DMS53 (cell line): ENCODE results near the gene STAT4.
"Not testable (repeated sequence)": the region's sequence is repeated elsewhere in the genome, so short reads cannot be mapped to it uniquely, and the experiment has no call there.

Experiments
- DNase-seq: peaks from one replicate; lab custom pipeline; 2025; lab: John Stamatoyannopoulos, UW

STAT4 gene

DNA sequence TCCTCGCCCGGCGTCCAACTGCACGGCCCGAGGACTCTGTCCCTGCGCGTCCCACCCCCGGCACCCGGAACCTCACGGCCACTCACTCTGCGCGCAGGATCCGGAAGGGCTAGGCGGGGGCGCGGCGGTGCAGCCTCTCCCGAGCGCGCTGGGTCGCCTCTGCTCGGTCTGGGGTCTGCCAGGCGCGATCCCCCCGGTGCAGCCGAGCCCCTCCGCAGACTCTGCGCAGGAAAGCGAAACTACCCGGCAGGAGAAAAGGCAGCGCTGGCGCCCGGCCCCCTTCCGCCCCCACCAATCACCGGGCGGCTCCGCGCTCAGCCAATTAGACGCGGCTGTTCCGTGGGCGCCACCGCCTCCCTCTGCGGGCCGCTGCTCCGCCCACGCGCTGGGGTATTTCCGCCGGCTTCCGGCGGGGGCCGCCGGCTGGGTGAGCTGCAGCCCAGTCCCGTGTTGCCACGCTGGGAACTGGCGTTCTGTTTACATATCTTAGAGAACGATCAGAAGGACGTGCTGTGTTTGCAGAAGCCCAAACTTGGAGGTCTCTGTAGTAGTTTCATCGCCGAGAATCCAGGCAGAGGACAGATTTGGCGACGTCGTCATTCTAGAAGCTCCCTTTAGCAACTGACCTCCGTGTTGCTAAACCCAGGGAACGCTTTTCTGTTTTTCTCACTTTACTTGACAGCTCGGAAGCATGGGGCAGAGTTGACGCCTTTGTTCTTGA lies 136.7 kb downstream of the STAT4 start, which contains the start of gene STAT1:
STAT1 (minus strand) TSS at position 240 of the 721 bp plus-strand sequence. CDS start 4,168 bp downstream, outside the sequence.
- peak; percentile 96 for DNase-seq

DNA sequence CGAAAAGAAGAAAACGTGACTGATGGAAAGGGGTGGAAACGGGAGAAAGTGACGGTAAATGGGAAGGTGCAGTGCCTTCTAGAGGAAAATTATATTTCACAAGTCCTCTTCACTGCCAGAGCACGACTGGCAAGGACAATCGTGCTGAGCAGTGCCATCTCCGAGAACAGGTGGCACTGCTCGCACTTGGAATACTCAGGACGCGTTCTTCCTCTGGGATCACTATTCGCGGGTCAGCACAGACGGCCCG lies 137.2 kb downstream of the STAT4 start:
- DNase-seq: no peak

DNA sequence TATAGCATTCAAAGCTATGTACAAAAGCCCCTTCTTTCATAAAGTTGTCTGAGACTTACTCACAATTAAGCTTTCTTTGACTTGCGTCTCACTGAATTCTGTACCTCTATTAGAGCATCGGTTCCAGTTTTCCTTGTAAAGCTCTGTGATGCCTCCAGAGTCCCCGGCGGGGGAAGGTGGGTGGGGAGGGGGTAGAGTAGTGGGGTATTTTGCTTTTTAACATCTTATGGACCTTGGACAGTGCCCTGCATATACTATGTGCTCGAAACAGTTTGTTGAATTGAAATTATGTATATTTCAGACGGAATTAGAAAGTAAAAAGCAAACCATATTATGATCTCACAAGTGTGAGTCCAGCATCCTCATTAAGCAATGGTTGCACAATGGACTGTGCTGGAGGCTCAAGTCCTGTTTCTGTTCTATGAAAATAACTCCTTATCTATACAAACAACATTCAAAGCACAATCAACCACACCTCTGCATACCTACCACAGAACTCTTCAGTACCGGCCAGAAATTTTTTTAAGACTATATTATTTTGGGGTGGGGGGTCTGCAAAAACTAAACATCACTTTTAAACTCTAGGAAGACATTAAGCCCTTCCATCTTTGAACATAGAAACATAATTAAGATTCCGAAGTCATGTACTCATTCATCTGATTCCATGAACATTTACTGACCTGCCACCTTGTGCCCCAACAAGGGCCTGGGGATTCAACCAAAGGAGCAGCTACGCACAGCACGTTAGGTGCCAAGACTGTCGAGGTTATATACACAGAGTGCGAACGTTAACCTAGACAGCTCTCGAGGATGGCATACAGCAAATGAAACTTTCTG lies 137.7 kb downstream of the STAT4 start:
- DNase-seq: peak; percentile 10

DNA sequence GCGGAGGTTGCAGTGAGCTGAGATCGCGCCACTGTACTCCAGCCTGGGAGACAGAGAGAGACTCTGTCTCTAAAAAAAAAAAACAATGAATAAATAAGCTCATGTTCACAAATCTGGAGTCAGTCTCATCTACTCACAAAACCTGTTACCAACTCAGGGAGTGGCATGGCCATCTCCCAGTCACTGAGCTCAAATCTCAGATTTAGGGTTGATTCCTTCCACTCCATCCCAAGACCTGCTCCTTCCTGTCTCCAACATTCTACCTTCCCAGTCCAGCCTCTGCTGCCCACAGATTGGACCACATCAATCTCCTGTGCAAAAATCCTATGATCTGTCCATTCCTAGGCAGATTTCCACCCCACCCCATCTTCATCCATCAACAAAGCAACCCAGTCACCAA lies 138.4 kb downstream of the STAT4 start:
- DNase-seq: no peak

DNA sequence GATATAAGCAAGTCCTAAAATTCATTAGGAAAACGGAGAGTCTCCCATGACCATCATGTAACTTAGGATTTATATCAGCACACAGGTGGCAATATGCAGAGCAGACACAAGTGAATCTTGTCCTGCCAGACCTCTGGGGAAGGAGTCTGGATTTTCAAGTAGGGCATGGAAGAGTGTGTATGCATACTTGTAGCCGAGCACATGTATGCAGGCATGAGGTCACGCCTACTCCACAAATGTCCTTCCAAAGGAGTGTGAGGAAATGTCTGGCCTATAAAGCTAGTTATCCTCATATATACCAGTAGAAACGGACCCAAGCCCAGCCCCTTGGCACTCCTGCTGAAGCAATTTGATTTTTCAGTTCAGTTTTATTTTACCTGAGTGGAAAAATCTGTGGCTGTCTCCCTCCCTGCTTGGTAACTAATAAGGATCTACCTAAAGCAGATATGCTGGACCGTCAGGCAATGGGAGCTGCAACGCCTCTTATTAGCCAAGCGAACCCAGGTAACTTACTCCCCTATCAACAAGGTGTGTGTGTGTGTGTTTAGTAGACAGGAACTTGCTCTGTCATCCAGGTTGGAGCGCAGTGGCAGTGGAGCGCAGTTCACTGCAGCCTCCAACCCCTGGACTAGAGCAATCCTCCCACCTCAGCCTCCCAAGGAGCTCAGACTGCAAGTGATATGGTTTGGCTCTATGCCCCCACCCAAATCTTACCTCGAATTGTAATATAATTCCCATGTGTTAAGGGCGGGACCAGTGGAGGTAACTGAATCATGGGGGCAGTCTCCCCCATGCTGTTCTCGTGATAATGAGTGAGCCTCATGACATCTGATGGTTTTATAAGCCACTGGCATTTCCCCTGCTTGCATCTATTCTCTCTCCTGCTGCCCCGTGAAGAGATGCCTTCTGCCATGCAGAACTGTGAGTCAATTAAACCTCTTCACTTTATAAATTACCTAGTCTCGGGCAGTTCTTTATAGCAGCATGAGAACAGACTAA lies 139.6 kb downstream of the STAT4 start:
- DNase-seq: no peak

DNA sequence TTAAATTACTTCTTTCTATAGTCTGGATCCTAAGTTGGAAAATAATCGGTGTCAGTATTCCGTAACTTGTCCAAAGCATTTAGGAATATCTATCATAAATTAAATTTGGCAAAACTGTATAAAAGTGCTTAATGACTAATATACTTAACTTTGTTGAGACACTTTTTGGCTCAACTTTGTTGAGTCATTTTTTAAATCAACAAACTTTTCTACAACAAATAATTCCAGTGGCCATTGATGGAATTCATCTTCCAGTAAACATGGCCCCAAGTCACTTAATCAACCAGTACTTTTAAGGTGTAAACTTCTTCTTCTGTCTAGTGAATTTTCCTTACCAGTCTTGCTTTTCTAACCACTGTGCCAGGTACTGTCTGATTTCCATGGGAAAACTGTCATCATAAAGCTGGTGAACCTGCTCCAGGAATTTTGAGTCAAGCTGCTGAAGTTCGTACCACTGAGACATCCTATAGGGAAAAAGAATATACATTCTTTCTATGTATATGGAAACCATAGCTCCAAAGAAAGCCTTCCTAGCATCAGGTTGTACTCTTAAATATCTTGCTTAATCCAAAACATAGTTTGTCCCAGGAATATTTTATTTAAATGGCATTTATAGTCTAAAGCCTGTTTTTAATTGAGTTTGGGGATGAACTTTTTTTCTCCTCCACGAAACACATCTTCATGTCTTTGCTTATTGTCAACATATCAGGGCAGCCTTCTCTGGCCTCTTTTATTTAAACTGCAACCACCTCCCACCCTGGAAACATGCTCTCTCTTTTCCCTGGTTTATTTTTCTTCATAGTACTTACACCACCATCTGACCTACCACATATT lies 141.0 kb downstream of the STAT4 start:
- no peak for DNase-seq

DNA sequence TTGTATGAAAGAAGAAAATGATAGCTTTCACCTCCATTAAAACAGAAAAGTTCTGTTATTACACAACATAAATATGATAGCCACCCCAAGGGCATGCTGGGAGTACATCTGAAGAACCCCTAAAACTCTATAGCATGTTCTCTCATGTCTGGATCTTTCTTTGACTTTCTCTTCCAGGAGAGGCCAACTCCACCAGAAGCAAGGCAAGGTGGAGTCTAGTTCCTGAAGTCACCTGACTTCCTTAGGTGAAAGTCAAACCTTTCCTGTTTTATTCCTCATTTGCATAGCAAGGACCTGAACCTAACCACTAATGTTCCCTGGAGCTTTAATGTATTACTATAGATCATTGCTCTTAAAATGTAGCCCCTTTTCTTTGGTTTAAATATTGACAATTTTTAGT lies 142.5 kb downstream of the STAT4 start:
- DNase-seq: no peak

DNA sequence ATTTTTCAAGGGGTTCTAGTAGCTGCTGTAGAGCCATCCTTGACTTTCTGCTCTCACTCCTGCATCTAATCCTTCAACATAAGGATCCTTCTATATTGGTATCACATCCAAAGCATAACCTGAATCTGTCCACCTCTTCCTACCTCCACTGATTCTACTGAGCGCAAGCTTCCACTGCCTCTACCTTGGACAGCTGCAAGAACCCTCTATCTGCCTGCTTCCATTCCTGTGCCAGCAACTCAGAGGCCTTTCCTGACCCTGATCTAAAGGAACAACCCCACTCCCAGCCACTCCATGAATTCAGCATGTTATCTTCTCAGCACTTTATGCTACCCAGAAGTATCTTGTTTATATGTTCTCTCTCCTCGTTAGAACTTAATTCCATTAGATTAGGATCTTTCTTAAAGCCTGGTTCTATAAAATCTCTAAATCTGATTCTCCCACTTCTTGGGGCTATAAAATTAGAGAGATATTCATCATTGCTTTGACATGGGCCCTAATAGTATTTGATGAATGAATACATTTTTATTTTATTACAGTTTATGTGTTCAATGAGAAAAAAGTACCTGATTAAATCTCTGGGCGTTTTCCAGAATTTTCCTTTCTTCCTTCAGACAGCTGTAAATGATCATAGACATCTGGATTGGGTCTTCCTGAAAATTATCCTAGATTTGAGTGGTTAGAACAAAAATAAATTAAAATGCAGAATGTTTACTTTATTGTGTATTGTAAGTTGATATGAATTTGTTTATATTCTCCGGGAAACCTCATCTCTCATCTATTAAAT lies 143.6 kb downstream of the STAT4 start:
- DNase-seq: no peak

DNA sequence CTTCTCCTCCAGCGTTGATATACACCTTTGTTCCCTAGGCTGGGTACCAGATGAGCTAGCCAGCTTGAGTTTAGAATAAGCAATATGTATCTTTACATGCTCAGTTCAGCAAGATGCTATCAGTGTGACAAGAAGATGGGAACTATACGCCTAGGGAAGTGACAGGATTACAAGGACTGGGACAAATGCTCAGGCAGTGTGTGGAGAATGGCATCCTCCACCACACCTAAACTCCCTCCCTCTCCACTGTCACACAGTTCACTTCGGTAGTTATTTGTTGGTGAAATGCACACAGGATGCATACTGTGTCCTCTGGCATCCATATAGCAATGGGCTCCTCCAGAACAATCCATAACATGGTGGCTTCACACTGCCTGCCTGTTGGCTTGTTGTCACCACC lies 144.5 kb downstream of the STAT4 start:
- no peak for DNase-seq

DNA sequence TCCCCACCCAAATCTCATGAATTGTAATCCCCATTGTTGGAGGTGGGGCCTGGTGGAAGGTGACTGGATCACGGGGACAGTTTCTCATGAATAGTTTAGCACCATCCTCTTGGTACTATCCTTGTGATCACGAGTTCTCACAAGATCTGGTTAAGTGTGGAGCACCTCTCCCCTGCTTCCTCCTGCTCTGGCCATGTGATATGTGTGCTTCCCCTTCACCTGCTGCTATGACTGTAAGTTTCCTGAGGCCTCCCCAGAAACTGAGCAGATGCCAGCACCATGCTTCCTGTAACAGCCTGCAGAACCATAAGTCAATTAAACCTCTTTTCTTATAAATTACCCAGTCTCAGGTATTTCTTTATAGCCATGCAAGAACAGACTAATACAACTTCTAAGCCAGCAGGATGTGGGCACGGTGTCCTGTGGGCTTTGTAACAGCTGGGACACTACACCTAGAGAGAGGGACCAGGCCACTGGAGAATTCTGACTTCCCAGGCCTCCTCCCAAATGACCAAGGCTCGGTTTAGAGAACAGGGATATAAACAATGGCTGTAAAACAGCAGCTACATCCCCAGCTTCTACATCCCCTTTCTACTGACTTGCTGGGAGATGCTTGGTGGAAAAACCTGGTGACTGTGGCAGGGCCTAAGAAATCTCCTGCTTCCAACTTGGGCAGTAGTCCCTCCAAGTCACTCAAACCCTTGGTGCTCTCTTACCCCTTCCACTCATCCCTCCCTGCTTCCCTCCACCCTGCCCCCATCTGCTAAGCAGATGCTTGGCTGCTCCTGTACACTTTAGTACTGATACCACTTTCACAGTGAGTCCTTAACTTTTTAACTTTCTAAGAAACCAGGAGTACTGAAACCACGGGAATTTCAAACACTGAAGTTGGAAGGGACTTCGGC lies 147.1 kb downstream of the STAT4 start:
- DNase-seq: no peak

DNA sequence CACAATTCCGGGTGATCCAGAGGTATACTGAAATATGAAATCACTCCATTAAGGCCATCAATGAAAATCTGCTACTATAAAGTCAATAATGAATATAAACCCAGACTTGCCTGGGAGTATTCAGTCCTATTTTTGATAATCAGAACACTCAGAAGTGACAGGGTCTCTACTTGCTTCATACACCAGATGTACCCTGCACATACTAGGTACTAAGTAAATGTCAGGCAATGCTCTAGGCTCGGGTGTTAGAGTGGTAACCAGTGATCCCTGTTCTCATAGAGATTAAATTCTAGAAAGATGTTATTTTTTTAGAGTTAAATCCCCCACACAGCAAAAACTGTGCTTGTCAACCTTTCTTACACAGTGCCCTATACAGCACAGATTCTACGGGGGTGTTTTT lies 149.2 kb downstream of the STAT4 start:
- no peak for DNase-seq

DNA sequence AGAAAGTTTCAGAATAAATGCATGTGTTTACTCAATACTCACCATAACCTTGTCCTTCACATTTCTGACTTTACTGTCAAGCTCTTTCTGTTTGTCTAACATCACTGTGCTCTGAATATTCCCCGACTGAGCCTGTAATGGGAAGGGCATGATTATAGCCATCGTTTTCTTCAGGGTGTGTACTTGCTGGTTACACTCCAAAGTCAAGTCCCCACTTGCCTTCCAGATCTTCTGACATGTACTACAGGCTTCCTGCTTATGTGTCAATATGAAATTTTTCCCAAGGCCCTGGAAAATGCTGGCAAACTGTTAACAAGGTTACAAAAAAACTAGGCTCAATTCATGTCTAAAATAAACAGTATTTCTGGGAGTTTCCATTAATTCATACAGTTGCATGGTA lies 149.8 kb downstream of the STAT4 start:
- DNase-seq: no peak

DNA sequence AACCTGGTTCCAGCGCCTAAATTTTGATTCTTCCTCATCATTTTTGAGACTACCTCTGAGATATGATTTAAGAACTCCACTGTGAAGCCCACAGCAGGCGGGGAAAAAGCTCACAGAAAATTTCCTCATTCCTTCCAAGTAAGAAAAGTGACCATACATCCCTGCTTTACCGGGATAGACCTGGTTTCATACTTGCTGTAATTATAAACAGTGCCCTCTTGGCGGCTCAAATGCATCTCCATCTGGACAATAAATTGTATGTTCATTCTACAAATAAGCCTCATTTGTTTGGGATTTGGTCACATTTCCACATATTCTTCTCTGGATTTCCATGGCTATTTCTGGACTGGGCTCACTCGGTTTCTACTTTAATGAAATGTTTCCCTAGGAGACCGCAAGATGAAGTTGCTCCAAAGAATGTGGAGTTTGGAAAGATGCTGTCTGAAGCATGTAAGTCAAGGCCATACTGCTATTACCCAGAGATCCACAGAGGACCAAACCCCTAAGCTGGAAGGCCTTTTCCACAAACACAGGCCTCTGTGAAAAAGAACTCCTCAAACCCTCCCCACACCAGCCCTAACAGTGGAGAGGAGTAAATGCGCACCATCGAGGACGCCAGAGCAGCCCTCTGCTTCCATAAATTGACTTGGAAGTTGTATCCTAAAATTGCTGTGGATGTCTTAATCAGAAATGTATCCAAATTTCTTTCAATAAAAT lies 150.7 kb downstream of the STAT4 start:
- no peak for DNase-seq

DNA sequence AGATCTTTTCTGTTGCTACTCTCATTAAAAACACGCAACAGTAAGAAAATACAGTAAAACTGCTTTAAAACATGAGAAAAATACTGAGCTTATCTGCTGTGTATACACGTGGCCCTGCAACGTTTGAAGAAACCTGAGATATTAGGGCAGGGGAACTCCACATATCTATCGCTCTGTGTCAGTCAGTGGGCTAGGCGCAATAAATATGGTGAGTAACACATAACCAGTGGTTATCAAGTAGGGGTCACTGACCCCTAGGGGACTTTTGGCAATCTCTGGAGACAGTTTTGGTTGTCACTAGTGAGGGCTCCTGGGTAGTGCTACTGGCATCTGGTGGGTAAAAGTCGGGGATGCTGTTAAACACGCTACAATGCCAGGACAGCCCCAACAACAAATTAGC lies 151.7 kb downstream of the STAT4 start:
- no peak for DNase-seq

DNA sequence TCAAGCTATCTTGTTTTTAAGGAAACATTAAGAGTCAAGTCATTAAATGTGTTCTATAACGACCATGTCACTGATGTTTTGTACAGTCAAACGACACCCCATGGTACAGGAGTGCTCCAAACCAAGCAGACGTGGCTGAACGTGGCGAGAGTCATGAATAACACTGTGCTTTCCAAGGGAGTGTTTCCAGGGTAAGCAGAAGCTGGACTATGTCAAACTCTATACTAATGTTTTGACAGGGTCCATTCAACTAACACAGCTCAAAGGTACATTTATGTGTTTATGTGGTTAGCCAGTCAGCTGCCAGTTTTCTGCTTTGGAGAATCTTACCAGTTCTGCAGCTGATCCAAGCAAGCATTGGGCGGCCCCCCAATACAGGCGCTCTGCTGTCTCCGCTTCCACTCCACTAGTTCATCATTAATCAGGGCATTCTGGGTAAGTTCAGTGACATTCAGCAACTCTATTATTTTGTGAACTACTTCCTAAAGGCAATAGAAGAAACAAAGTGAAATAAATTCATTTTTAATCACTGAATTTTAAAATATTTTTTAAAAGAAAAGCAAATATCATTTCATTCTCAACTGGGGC lies 153.2 kb downstream of the STAT4 start:
- DNase-seq: no peak

DNA sequence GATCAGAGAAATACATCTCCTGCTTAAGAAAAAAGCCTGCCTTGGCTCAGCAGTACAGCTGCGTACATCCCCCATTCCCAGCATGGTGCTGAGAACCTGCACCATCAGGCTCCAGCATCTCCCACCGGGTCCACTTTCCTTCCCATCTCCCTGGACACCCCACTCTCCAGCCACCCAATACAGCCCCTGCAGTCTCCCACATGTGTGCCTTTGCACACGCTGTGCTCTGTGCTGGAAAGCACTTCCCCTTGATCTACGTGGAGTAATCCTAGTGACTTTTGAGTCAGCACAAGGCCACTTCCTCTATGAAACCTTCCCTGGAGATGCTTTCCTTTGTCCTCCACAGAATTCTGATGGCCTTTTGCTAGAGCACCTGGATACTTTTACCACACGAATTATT lies 153.8 kb downstream of the STAT4 start:
- DNase-seq: no peak

DNA sequence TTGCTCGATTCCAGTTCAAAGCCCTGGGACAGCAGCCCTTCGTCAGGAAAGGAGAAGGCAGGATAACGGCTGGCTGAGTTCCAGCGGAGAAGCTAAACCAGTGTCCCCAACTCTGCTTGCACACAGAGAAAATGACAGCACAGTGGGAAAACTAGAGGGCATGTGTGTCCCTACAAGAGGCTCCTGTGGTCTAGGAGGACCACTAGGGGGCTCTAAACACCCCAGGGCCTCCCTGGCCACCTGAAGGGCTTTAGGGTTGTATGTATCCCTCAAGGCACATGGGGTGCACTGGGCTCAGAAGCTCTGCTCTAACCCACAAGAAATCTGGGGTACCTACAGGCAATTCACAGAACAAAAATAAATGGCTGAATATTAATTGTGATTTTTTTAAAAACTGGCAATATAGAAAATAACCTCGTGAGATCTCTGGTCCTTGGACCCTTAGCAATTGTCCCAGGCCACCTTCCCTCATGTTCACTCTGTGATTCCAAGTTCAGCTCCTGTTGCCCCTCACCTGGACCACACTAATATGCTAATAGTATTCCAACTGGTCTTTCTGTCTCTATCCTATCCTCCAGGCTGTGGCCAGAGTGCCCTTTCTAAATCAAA lies 154.4 kb downstream of the STAT4 start:
- DNase-seq: peak; percentile 66

DNA sequence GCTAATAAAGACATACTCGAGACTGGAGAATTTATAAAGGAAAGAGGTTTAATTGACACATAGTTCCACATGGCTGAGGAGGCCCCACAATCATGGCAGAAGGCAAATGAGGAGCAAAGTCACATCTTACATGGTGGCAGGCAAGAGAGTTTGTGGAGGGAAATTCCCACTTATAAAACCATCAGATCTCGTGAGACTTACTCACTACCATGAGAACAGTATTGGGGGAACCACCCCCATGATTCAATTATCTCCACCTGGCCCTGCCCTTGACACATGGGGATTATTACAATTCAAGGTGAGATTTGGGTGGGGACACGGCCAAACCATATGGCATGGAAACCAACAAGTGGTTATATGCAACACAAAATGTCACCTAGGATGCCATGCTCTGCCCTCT lies 155.5 kb downstream of the STAT4 start:
- DNase-seq: not testable (repeated sequence)
